Psoas muscle (tissue), 8 donors: Measurements from ENCODE around the gene VENTX. TPM values are rescaled to one million over a fixed set of nuclear protein-coding genes. Genes with fewer than 3 reads are reported as not detected.

ENCODE experiments used
- ATAC-seq, 4 donors: fragments of 200-7000 bp; cut with Tn5 transposase; one replicate each; pipeline ENCODE4 v1.9.1; 2020; ENCODE audit warnings: moderate library complexity in 3 of 4, mild to moderate bottlenecking in 2 of 4
- DNase-seq, 2 donors: peaks; one replicate each; pipeline ENCODE4 v3.0.0-alpha.2; 2020
- H3K27ac ChIP-seq: fragments of 200-600 bp; one replicate; pipeline ENCODE4 v1.8.0; 2022
- H3K27me3 ChIP-seq, 3 donors: fragments of 200-600 bp in 1 of 3; one replicate each; pipeline versions ENCODE4 v1.6.1 to v1.8.0; 2013 to 2022; ENCODE audit warnings: low read length in 2 of 3, mild to moderate bottlenecking in 2 of 3, moderate library complexity in 1 of 3; ENCODE audit not compliant: insufficient read depth in 3 of 3
- H3K36me3 ChIP-seq, 2 donors: fragments of 200-600 bp in 1 of 2; one replicate each; pipeline versions ENCODE4 v1.6.1 to v1.8.0; 2013 to 2022; ENCODE audit warnings: low read depth in 1 of 2, mild to moderate bottlenecking in 1 of 2, moderate library complexity in 1 of 2; ENCODE audit not compliant: insufficient read depth in 1 of 2
- H3K4me1 ChIP-seq: fragments of 200-600 bp; one replicate; pipeline ENCODE4 v1.8.0; 2022
- H3K4me3 ChIP-seq: fragments of 200-600 bp; one replicate; pipeline ENCODE4 v1.8.0; 2022; ENCODE audit warnings: mild to moderate bottlenecking
- H3K9me3 ChIP-seq: fragments of 200-600 bp; one replicate; pipeline ENCODE4 v1.8.0; 2022
- CTCF ChIP-seq: fragments of 200-600 bp; IDR thresholded peaks from one replicate; pipeline ENCODE4 v1.8.0; 2022; ENCODE audit warnings: antibody characterized with exemption
- WGBS, 3 donors: extraction: QIAGEN DNeasy Blood & Tissue Kit; methylation state at CpG; one replicate each; pipeline versions ENCODE4 v1.1.6 to v1.1.7; 2013; 5-methylcytosine and 5-hydroxymethylcytosine counted together
- intact Hi-C, 2 donors: fragments of 100-400 bp; cut with DNase I; formaldehyde crosslinking; loops; one replicate each; pipeline versions ENCODE4 v1.11.0 to v1.14.2; 2022
- polyA plus RNA-seq, 3 donors: library from polyadenylated mRNA; stranded (reverse); fragments of 200-250 nt; gene quantifications; one replicate each; pipeline ENCODE4 v1.2.3, GENCODE V29; 2013
- total RNA-seq, 4 donors: library from RNA; stranded (reverse); fragmentation: NEBNext Ultra II Directional in 2 of 4; extraction: Animal tissue kit (Norgen Biotek cat#: 25700) in 2 of 4; gene quantifications; one replicate each; pipeline versions ENCODE4 v1.2.1 to v1.2.4, GENCODE V29; 2021 to 2023
- donor health status: healthy with polysubstance abuse.
- donor health status: DM: no; HTN: no; CAD: no; lungs with moderate emphysema.
- donor health status: Bipolar disorder and iron deficiency.
- donor health status: healthy.
- donor health status: DM: yes; HTN: yes; CAD: no.
- donor health status: DM: no; HTN: no; CAD: no.
- donor health status: DM: no; HTN: no; CAD: no.
- donor health status: DM: yes; HTN: yes; CAD: no.

VENTX gene
- total and polyA plus RNA-seq, 7 donors, result 0.03 to 0.34 (median 0.24) TPM

GRCh38 chr10:133279326-133280226 is 41.9 kb downstream of the VENTX start:
- H3K27ac ChIP-seq, result no peak overlapping the region
- ATAC-seq (no peak), DNase-seq (no peak)
- H3K36me3 ChIP-seq, result peaks cover 4 to 62% of the 10 kb centered on the region in 2 donors
- no peaks in the 10 kb centered on the region for H3K9me3 ChIP-seq
- no peak for TF ChIP-seq CTCF
- H3K4me3 ChIP-seq, result no peak overlapping the region
- intact Hi-C loops, result no loop called here
- H3K27me3 ChIP-seq, result peaks cover 0 to 27% (median 7%) of the 10 kb centered on the region in 3 donors
- whole genome bisulfite sequencing, 3 donors, result 85 to 88% (median 86%) methylated on average over 23 to 24 of the region's 24 CpGs
- H3K4me1 ChIP-seq, result no peaks in the 10 kb centered on the region

- intact Hi-C loops, result no loop called here
- Histone ChIP-seq H3K27ac (no peak overlapping the region), H3K9me3 (no peaks in the 10 kb centered on the region), H3K36me3 (peaks cover 4 to 71% of the 10 kb centered on the region in 2 donors), H3K27me3 (peaks cover 0 to 18% (median 7%) of the 10 kb centered on the region in 3 donors), H3K4me1 (no peaks in the 10 kb centered on the region), H3K4me3 (no peak overlapping the region)
- ATAC-seq, result no peak
- no peak for DNase-seq
- TF ChIP-seq CTCF, result no peak
- WGBS, 3 donors, result 84 to 86% (median 85%) methylated on average over 8 to 10 of the region's 10 CpGs
These were observed 42.9 kb downstream of the VENTX start for GRCh38 chr10:133280391-133281059.

- no peaks in the 10 kb centered on the region for H3K4me1 ChIP-seq
- no peak overlapping the region for H3K4me3 ChIP-seq
- TF ChIP-seq CTCF, result no peak
- ATAC-seq (no peak), DNase-seq (no peak)
- intact Hi-C loops, result no loop called here
- 87 to 90% (median 89%) methylated on average over 13 to 15 of the region's 15 CpGs for WGBS, 3 donors
- H3K27me3 ChIP-seq, result peaks cover 0 to 12% (median 3%) of the 10 kb centered on the region in 3 donors
- no peaks in the 10 kb centered on the region for H3K9me3 ChIP-seq
- peaks cover 4 to 77% of the 10 kb centered on the region in 2 donors for H3K36me3 ChIP-seq
- H3K27ac ChIP-seq, result no peak overlapping the region
These were observed 43.4 kb downstream of the VENTX start for GRCh38 chr10:133281084-133281483.

- no peak overlapping the region for H3K4me3 ChIP-seq
- DNase-seq, result no peak
- 88 to 93% (median 92%) methylated on average over 38 of the region's 38 CpGs for WGBS, 3 donors
- ATAC-seq, result no peak
- TF ChIP-seq CTCF, result no peak
- H3K36me3 ChIP-seq, result peaks cover 4 to 84% of the 10 kb centered on the region in 2 donors
- no peak overlapping the region for H3K27ac ChIP-seq
- intact Hi-C loops, result no loop called here
- H3K9me3 ChIP-seq, result no peaks in the 10 kb centered on the region
- H3K27me3 ChIP-seq, result peaks cover 0 to 5% (median 0%) of the 10 kb centered on the region in 3 donors
- H3K4me1 ChIP-seq, result no peaks in the 10 kb centered on the region
These were observed 44.1 kb downstream of the VENTX start for GRCh38 chr10:133281628-133282372.
